IMR-90 (cell line): ENCODE results near the gene ELMO1. TPM values are rescaled to one million over a fixed set of nuclear protein-coding genes. Genes with fewer than 3 reads are reported as not detected.

Experiments
- ATAC-seq: fragments of 200-7000 bp; cut with Tn5 transposase; 2 replicates; pipeline ENCODE4 v1.9.1; 2020; ENCODE audit warnings: low read depth, mild to moderate bottlenecking, moderate library complexity
- BruUV-seq: library from RNA; stranded (reverse); fragments of 400-500 nt; replicated peaks from 2 replicates; lab custom pipeline; 2021; lab: Mats Ljungman, UMichigan
- CTCF ChIA-PET: fragments of 300-600 bp; formaldehyde crosslinking; extraction: SDS; loops from one replicate; lab custom pipeline; 2021; ENCODE audit warnings: antibody characterized with exemption; lab: Yijun Ruan, JAX
- POLR2A ChIA-PET: fragments of 300-600 bp; sonication (Branson Sonifier 250); formaldehyde crosslinking; loops from one replicate; lab custom pipeline; 2022; ENCODE audit warnings: antibody characterized with exemption; ENCODE audit not compliant: unreplicated experiment; lab: Charles Lee
- DNase-seq: peaks from one replicate; pipeline ENCODE4 v3.0.0; 2013
- H2AFZ ChIP-seq: replicated peaks from 2 replicates; pipeline ENCODE3; 2013; ENCODE audit warnings: low read length, mild to moderate bottlenecking; ENCODE audit not compliant: poor library complexity
- H2AK5ac ChIP-seq: 2 replicates; pipeline ENCODE4 v1.6.1; 2013; ENCODE audit warnings: low read depth, low read length, inconsistent platforms
- H2AK9ac ChIP-seq: replicated peaks from 2 replicates; pipeline ENCODE3; 2013; ENCODE audit warnings: mild to moderate bottlenecking, low read depth, low read length, moderate library complexity; ENCODE audit not compliant: poor library complexity
- H2BK120ac ChIP-seq: 2 replicates; pipeline ENCODE4 v1.6.1; 2013; ENCODE audit warnings: low read depth, low read length, inconsistent platforms
- H2BK15ac ChIP-seq: 3 replicates; pipeline ENCODE4 v1.6.1; 2013; ENCODE audit warnings: low read depth, low read length, inconsistent platforms
- H2BK20ac ChIP-seq: 2 replicates; pipeline ENCODE4 v1.6.1; 2013; ENCODE audit warnings: low read depth, mild to moderate bottlenecking, inconsistent platforms, low read length, moderate library complexity
- H2BK5ac ChIP-seq: 2 replicates; pipeline ENCODE4 v1.6.1; 2013; ENCODE audit warnings: mild to moderate bottlenecking, low read depth, low read length, inconsistent platforms; ENCODE audit not compliant: poor library complexity, severe bottlenecking
- H3K14ac ChIP-seq: replicated peaks from 2 replicates; pipeline ENCODE4 v1.6.1; 2013; ENCODE audit warnings: low read depth, low read length, inconsistent platforms
- H3K18ac ChIP-seq: 2 replicates; pipeline ENCODE4 v1.6.1; 2013; ENCODE audit warnings: low read depth, low read length, control low read depth
- H3K23ac ChIP-seq: 2 replicates; pipeline ENCODE4 v1.6.1; 2013; ENCODE audit warnings: low read depth, low read length, inconsistent platforms
- H3K27ac ChIP-seq: 2 replicates; pipeline ENCODE4 v1.5.1; 2013; ENCODE audit warnings: mild to moderate bottlenecking, control low read depth, low read length; ENCODE audit not compliant: insufficient read depth
- H3K27me3 ChIP-seq: 2 replicates; pipeline ENCODE4 v1.6.1; 2013; ENCODE audit warnings: low read length; ENCODE audit not compliant: control insufficient read depth, insufficient read depth
- H3K36me3 ChIP-seq: 2 replicates; pipeline ENCODE4 v1.6.1; 2013; ENCODE audit warnings: low read length, mixed read lengths; ENCODE audit not compliant: control insufficient read depth, insufficient read depth
- H3K4ac ChIP-seq: 2 replicates; pipeline ENCODE4 v1.6.1; 2013; ENCODE audit warnings: low read depth, low read length, inconsistent platforms
- H3K4me1 ChIP-seq: 2 replicates; pipeline ENCODE4 v1.6.1; 2013; ENCODE audit warnings: low read length, mixed read lengths; ENCODE audit not compliant: control insufficient read depth, insufficient read depth
- H3K4me2 ChIP-seq: 2 replicates; pipeline ENCODE4 v1.6.1; 2013; ENCODE audit warnings: low read depth, mild to moderate bottlenecking, control low read depth, low read length, moderate library complexity
- H3K4me3 ChIP-seq: 2 replicates; pipeline ENCODE4 v1.5.1; 2013; ENCODE audit warnings: low read depth, mild to moderate bottlenecking, control low read depth, low read length, moderate library complexity; ENCODE audit not compliant: insufficient read depth
- H3K56ac ChIP-seq: 2 replicates; pipeline ENCODE4 v1.6.1; 2013; ENCODE audit warnings: low read length, inconsistent platforms; ENCODE audit not compliant: insufficient read depth; ENCODE audit errors: extremely low read depth
- H3K79me1 ChIP-seq, 2 experiments: 2 replicates each; pipeline ENCODE4 v1.6.1; 2013; ENCODE audit warnings: low read length in 2 of 2, inconsistent platforms in 1 of 2, low read depth in 1 of 2
- H3K9ac ChIP-seq: 2 replicates; pipeline ENCODE4 v1.6.1; 2013; ENCODE audit warnings: low read depth, low read length, control low read depth
- H3K9me1 ChIP-seq: 2 replicates; pipeline ENCODE4 v1.6.1; 2013; ENCODE audit warnings: low read length, inconsistent platforms; ENCODE audit not compliant: insufficient read depth
- H3K9me3 ChIP-seq: 2 replicates; pipeline ENCODE4 v1.6.1; 2013; ENCODE audit warnings: low read length; ENCODE audit not compliant: control insufficient read depth, insufficient read depth
- H4K20me1 ChIP-seq: 2 replicates; pipeline ENCODE4 v1.6.1; 2013; ENCODE audit warnings: low read length, inconsistent platforms; ENCODE audit not compliant: insufficient read depth
- H4K5ac ChIP-seq: 2 replicates; pipeline ENCODE4 v1.6.1; 2013; ENCODE audit warnings: mild to moderate bottlenecking, low read depth, low read length, control low read depth
- H4K8ac ChIP-seq, 2 experiments: 2 replicates each; pipeline ENCODE4 v1.6.1; 2013; ENCODE audit warnings: low read depth in 2 of 2, low read length in 2 of 2, control low read depth in 1 of 2, inconsistent platforms in 1 of 2
- H4K91ac ChIP-seq: 2 replicates; pipeline ENCODE4 v1.6.1; 2013; ENCODE audit warnings: low read depth, low read length, inconsistent platforms; ENCODE audit not compliant: insufficient read depth
- BHLHE40 ChIP-seq: fragments of 150-350 bp; IDR thresholded peaks from 2 replicates; pipeline ENCODE4 v1.6.1; 2016; ENCODE audit warnings: mild to moderate bottlenecking, low read depth, low read length
- FOS ChIP-seq: fragments of 150-350 bp; IDR thresholded peaks from 2 replicates; pipeline ENCODE4 v1.6.1; 2016; ENCODE audit warnings: low read depth, low read length
- MXI1 ChIP-seq: IDR thresholded peaks from 2 replicates; pipeline ENCODE4 v1.6.1; 2012; ENCODE audit warnings: low read depth, mild to moderate bottlenecking, low read length, moderate library complexity, borderline replicate concordance
- NFE2L2 ChIP-seq: fragments of 150-350 bp; IDR thresholded peaks from 2 replicates; pipeline ENCODE4 v1.6.1; 2016; ENCODE audit warnings: low read depth, mild to moderate bottlenecking, low read length
- RCOR1 ChIP-seq: IDR thresholded peaks from 2 replicates; pipeline ENCODE4 v1.6.1; 2012; ENCODE audit warnings: mild to moderate bottlenecking, low read length, improper control_type of control experiment; ENCODE audit not compliant: insufficient replicate concordance
- SMC3 ChIP-seq: fragments of 150-350 bp; IDR thresholded peaks from 2 replicates; pipeline ENCODE4 v1.6.1; 2016; ENCODE audit warnings: low read depth, mild to moderate bottlenecking, antibody characterized with exemption, low read length, moderate library complexity
- dilution Hi-C: fragments of 300-500 bp; cut with HindIII; formaldehyde crosslinking; loops from one replicate; pipeline ENCODE4 v1.14.3; 2018; ENCODE audit warnings: low sequenced_read_pairs; ENCODE audit not compliant: unreplicated experiment
- in situ Hi-C: fragments of 300-500 bp; cut with MboI; formaldehyde crosslinking; loops from 3 replicates; pipeline ENCODE4 v1.14.3; 2019; ENCODE audit warnings: low sequenced_read_pairs, inconsistent platforms, mixed read lengths
- intact Hi-C: fragments of 100-400 bp; cut with micrococcal nuclease; formaldehyde crosslinking; loops from 2 replicates; pipeline ENCODE4 v1.10.0; 2022
- polyA plus RNA-seq, 3 experiments: library from polyadenylated mRNA; depleted of rRNA; stranded (reverse); fragments of >200 nt; gene quantifications; 2 replicates each; pipeline ENCODE4 v1.2.3, GENCODE V29; 2012; ENCODE audit warnings: low replicate concordance in 1 of 3
- total RNA-seq: library from RNA; depleted of rRNA; stranded (reverse); fragments of >200 nt; gene quantifications from 2 replicates; pipeline ENCODE4 v1.2.3, GENCODE V29; 2012

Gene ELMO1
- total and polyA plus RNA-seq, 2 of the 4 experiments (the other 2 are of a cell fraction): 0.03 TPM; not detected in 1

DNA sequence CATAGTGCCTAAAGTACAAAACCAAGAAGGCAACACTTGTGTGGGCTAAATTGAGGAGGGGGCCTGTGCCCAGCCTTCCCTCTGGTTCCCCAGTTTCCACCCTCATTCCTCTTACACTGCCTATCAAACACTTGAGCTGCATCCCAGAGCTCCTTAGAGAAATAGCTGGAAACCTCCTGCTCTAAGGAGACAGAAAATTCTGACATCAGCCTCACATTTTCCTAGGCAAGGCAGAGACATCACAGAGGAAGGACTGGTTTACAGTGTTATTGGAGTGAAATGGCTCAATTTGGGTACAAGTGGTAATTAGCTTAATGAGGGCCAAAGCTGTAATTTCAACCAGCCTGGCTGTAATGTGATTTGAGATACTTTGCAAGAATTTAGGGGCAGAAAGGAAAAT is 532.0 kb downstream of the ELMO1 start:
- H3K23ac ChIP-seq: no peak overlapping the region
- BruUV-seq: no TSS peak
- dilution Hi-C loops: no loop called here

More for the DNA sequence above, 532.0 kb downstream of the ELMO1 start:
- no peak overlapping the region for H4K8ac ChIP-seq
- no peaks in the 10 kb centered on the region for H3K4me1 ChIP-seq
- no peak overlapping the region for H3K56ac ChIP-seq
- H2AK5ac ChIP-seq: no peak overlapping the region
- ChIA-PET CTCF (interaction anchor here (0.7 kb wide), 1 partner anchor 50 kb away, joined by 3 read pairs; no protein-coding TSS in a partner anchor), POLR2A (no interaction called here)
- H3K9me3 ChIP-seq: no peaks in the 10 kb centered on the region
- H3K18ac ChIP-seq: no peak overlapping the region
- no peak overlapping the region for H3K4ac ChIP-seq
- H2AK9ac ChIP-seq: no peak overlapping the region
- no peak overlapping the region for H2AFZ ChIP-seq
- H2BK120ac ChIP-seq: no peak overlapping the region
- TF ChIP-seq FOS: no peak
- no peak for TF ChIP-seq RCOR1
- no peak for TF ChIP-seq MXI1
- TF ChIP-seq SMC3: no peak
- TF ChIP-seq NFE2L2: no peak
- TF ChIP-seq BHLHE40: no peak
- no peak overlapping the region for H3K14ac ChIP-seq
- H4K91ac ChIP-seq: no peak overlapping the region
- no peaks in the 10 kb centered on the region for H3K27me3 ChIP-seq
- in situ Hi-C loops: no loop called here
- no peak overlapping the region for H2BK15ac ChIP-seq
- no peak for ATAC-seq
- H3K9me1 ChIP-seq: no peaks in the 10 kb centered on the region
- no peak overlapping the region for H3K9ac ChIP-seq
- intact Hi-C loops: no loop called here
- H2BK5ac ChIP-seq: no peak overlapping the region
- H3K36me3 ChIP-seq: no peaks in the 10 kb centered on the region
- H3K4me2 ChIP-seq: no peak overlapping the region
- H3K27ac ChIP-seq: no peak overlapping the region
- no peaks in the 10 kb centered on the region for H4K20me1 ChIP-seq
- no peak overlapping the region for H4K5ac ChIP-seq
- H2BK20ac ChIP-seq: no peak overlapping the region
- H3K4me3 ChIP-seq: no peak overlapping the region
- H3K79me1 ChIP-seq: no peaks in the 10 kb centered on the region
- DNase-seq: no peak
